ENCODE measurements around the gene PIEZO2.
"Not testable (repeated sequence)": the region's sequence is repeated elsewhere in the genome, so short reads cannot be mapped to it uniquely, and the experiment has no call there.

Gene PIEZO2

GRCh38 chr18:10858477-10858876 lies 290.9 kb downstream of the PIEZO2 start:
- H3K4me1 ChIP-seq (ENCODE audit: control insufficient read depth, insufficient read depth, low read length), result no peaks in the 10 kb centered on the region
- no CpG with 5 or more reads among the region's 4 CpGs for WGBS (ENCODE audit: insufficient coverage, insufficient read length)
- no peak overlapping the region for H3K27ac ChIP-seq (ENCODE audit: low read length)
- no peak for DNase-seq (ENCODE audit: low read depth, low spot score)
- H3K4me3 ChIP-seq (ENCODE audit: low read length), result no peak overlapping the region
- H3K36me3 ChIP-seq (ENCODE audit: control insufficient read depth, insufficient read depth, low read length), result no peaks in the 10 kb centered on the region
- H3K9me3 ChIP-seq (ENCODE audit: control insufficient read depth, insufficient read depth, low read length), result no peaks in the 10 kb centered on the region
- H3K27me3 ChIP-seq (ENCODE audit: control insufficient read depth, insufficient read depth, low read length), result no peaks in the 10 kb centered on the region

- H3K27me3 ChIP-seq (ENCODE audit: control insufficient read depth, insufficient read depth, low read length), result no peaks in the 10 kb centered on the region
- H3K27ac ChIP-seq (ENCODE audit: low read length), result no peak overlapping the region
- H3K36me3 ChIP-seq (ENCODE audit: control insufficient read depth, insufficient read depth, low read length), result no peaks in the 10 kb centered on the region
- no CpG with 5 or more reads among the region's 5 CpGs for WGBS (ENCODE audit: insufficient coverage, insufficient read length)
- H3K4me3 ChIP-seq (ENCODE audit: low read length), result no peak overlapping the region
- no peaks in the 10 kb centered on the region for H3K4me1 ChIP-seq (ENCODE audit: control insufficient read depth, insufficient read depth, low read length)
- no peaks in the 10 kb centered on the region for H3K9me3 ChIP-seq (ENCODE audit: control insufficient read depth, insufficient read depth, low read length)
- no peak for DNase-seq (ENCODE audit: low read depth, low spot score)
Measured at GRCh38 chr18:10856132-10856531, 293.2 kb downstream of the PIEZO2 start.

GRCh38 chr18:10852385-10853303 lies 296.7 kb downstream of the PIEZO2 start:
- no peak overlapping the region for H3K4me3 ChIP-seq (ENCODE audit: low read length)
- no peaks in the 10 kb centered on the region for H3K27me3 ChIP-seq (ENCODE audit: control insufficient read depth, insufficient read depth, low read length)
- H3K36me3 ChIP-seq (ENCODE audit: control insufficient read depth, insufficient read depth, low read length), result no peaks in the 10 kb centered on the region
- WGBS (ENCODE audit: insufficient coverage, insufficient read length), result no CpG with 5 or more reads among the region's 11 CpGs
- peaks cover 3% of the 10 kb centered on the region; the same call in 1 of the 2 replicates for H3K4me1 ChIP-seq (ENCODE audit: control insufficient read depth, insufficient read depth, low read length)
- no peak for DNase-seq (ENCODE audit: low read depth, low spot score)
- no peak overlapping the region for H3K27ac ChIP-seq (ENCODE audit: low read length)
- H3K9me3 ChIP-seq (ENCODE audit: control insufficient read depth, insufficient read depth, low read length), result no peaks in the 10 kb centered on the region

GRCh38 chr18:10851824-10852319 lies 297.5 kb downstream of the PIEZO2 start:
- Histone ChIP-seq H3K27ac (ENCODE audit: low read length) (no peak overlapping the region), H3K4me1 (ENCODE audit: control insufficient read depth, insufficient read depth, low read length) (peaks cover 3% of the 10 kb centered on the region; the same call in 1 of the 2 replicates), H3K36me3 (ENCODE audit: control insufficient read depth, insufficient read depth, low read length) (no peaks in the 10 kb centered on the region), H3K27me3 (ENCODE audit: control insufficient read depth, insufficient read depth, low read length) (no peaks in the 10 kb centered on the region), H3K9me3 (ENCODE audit: control insufficient read depth, insufficient read depth, low read length) (no peaks in the 10 kb centered on the region), H3K4me3 (ENCODE audit: low read length) (no peak overlapping the region)
- no CpG with 5 or more reads among the region's 3 CpGs for WGBS (ENCODE audit: insufficient coverage, insufficient read length)
- peak; percentile 9 for DNase-seq (ENCODE audit: low read depth, low spot score)

GRCh38 chr18:10850840-10851239 lies 298.5 kb downstream of the PIEZO2 start:
- H3K27ac ChIP-seq (ENCODE audit: low read length), result no peak overlapping the region
- no peak for DNase-seq (ENCODE audit: low read depth, low spot score)
- WGBS (ENCODE audit: insufficient coverage, insufficient read length), result no CpG with 5 or more reads among the region's 1 CpG

GRCh38 chr18:10850216-10850615 lies 299.2 kb downstream of the PIEZO2 start:
- H3K27ac ChIP-seq (ENCODE audit: low read length), result no peak overlapping the region
- no peak overlapping the region for H3K4me3 ChIP-seq (ENCODE audit: low read length)
- H3K9me3 ChIP-seq (ENCODE audit: control insufficient read depth, insufficient read depth, low read length), result no peaks in the 10 kb centered on the region
- no peak for DNase-seq (ENCODE audit: low read depth, low spot score)
- H3K4me1 ChIP-seq (ENCODE audit: control insufficient read depth, insufficient read depth, low read length), result peaks cover 3% of the 10 kb centered on the region; the same call in 1 of the 2 replicates
- WGBS (ENCODE audit: insufficient coverage, insufficient read length), result no CpG with 5 or more reads among the region's 7 CpGs
- H3K27me3 ChIP-seq (ENCODE audit: control insufficient read depth, insufficient read depth, low read length), result no peaks in the 10 kb centered on the region
- H3K36me3 ChIP-seq (ENCODE audit: control insufficient read depth, insufficient read depth, low read length), result no peaks in the 10 kb centered on the region

More at GRCh38 chr18:10850840-10851239, 298.5 kb downstream of the PIEZO2 start:
- Histone ChIP-seq H3K9me3 (ENCODE audit: control insufficient read depth, insufficient read depth, low read length) (no peaks in the 10 kb centered on the region), H3K27me3 (ENCODE audit: control insufficient read depth, insufficient read depth, low read length) (no peaks in the 10 kb centered on the region), H3K4me1 (ENCODE audit: control insufficient read depth, insufficient read depth, low read length) (peaks cover 3% of the 10 kb centered on the region; the same call in 1 of the 2 replicates), H3K4me3 (ENCODE audit: low read length) (no peak overlapping the region), H3K36me3 (ENCODE audit: control insufficient read depth, insufficient read depth, low read length) (no peaks in the 10 kb centered on the region)

GRCh38 chr18:10847907-10848306 lies 301.5 kb downstream of the PIEZO2 start:
- Histone ChIP-seq H3K27me3 (ENCODE audit: control insufficient read depth, insufficient read depth, low read length) (no peaks in the 10 kb centered on the region), H3K9me3 (ENCODE audit: control insufficient read depth, insufficient read depth, low read length) (no peaks in the 10 kb centered on the region), H3K4me1 (ENCODE audit: control insufficient read depth, insufficient read depth, low read length) (peaks cover 3% of the 10 kb centered on the region; the same call in 1 of the 2 replicates), H3K36me3 (ENCODE audit: control insufficient read depth, insufficient read depth, low read length) (no peaks in the 10 kb centered on the region), H3K4me3 (ENCODE audit: low read length) (no peak overlapping the region), H3K27ac (ENCODE audit: low read length) (no peak overlapping the region)
- WGBS (ENCODE audit: insufficient coverage, insufficient read length), result no CpG with 5 or more reads among the region's 6 CpGs
- no peak for DNase-seq (ENCODE audit: low read depth, low spot score)

- no peak overlapping the region for H3K4me3 ChIP-seq (ENCODE audit: low read length)
- H3K36me3 ChIP-seq (ENCODE audit: control insufficient read depth, insufficient read depth, low read length), result no peaks in the 10 kb centered on the region
- H3K9me3 ChIP-seq (ENCODE audit: control insufficient read depth, insufficient read depth, low read length), result no peaks in the 10 kb centered on the region
- H3K4me1 ChIP-seq (ENCODE audit: control insufficient read depth, insufficient read depth, low read length), result peaks cover 3% of the 10 kb centered on the region; the same call in 1 of the 2 replicates
- no peak overlapping the region for H3K27ac ChIP-seq (ENCODE audit: low read length)
- no CpG with 5 or more reads among the region's 8 CpGs for WGBS (ENCODE audit: insufficient coverage, insufficient read length)
- no peak for DNase-seq (ENCODE audit: low read depth, low spot score)
- H3K27me3 ChIP-seq (ENCODE audit: control insufficient read depth, insufficient read depth, low read length), result no peaks in the 10 kb centered on the region
Measured at GRCh38 chr18:10847408-10847790, 302.0 kb downstream of the PIEZO2 start.

- H3K4me1 ChIP-seq (ENCODE audit: control insufficient read depth, insufficient read depth, low read length), result peaks cover 3% of the 10 kb centered on the region; the same call in 1 of the 2 replicates
- WGBS (ENCODE audit: insufficient coverage, insufficient read length), result no CpG with 5 or more reads among the region's 6 CpGs
- no peaks in the 10 kb centered on the region for H3K9me3 ChIP-seq (ENCODE audit: control insufficient read depth, insufficient read depth, low read length)
- no peaks in the 10 kb centered on the region for H3K36me3 ChIP-seq (ENCODE audit: control insufficient read depth, insufficient read depth, low read length)
- no peak for DNase-seq (ENCODE audit: low read depth, low spot score)
- no peaks in the 10 kb centered on the region for H3K27me3 ChIP-seq (ENCODE audit: control insufficient read depth, insufficient read depth, low read length)
- H3K27ac ChIP-seq (ENCODE audit: low read length), result no peak overlapping the region
- H3K4me3 ChIP-seq (ENCODE audit: low read length), result no peak overlapping the region
Measured at GRCh38 chr18:10846657-10847407, 302.5 kb downstream of the PIEZO2 start.

- no CpG with 5 or more reads among the region's 2 CpGs for WGBS (ENCODE audit: insufficient coverage, insufficient read length)
- H3K27ac ChIP-seq (ENCODE audit: low read length); H3K4me3 ChIP-seq (ENCODE audit: low read length); H3K9me3 ChIP-seq (ENCODE audit: control insufficient read depth, insufficient read depth, low read length); H3K27me3 ChIP-seq (ENCODE audit: control insufficient read depth, insufficient read depth, low read length); H3K4me1 ChIP-seq (ENCODE audit: control insufficient read depth, insufficient read depth, low read length); DNase-seq (ENCODE audit: low read depth, low spot score); H3K36me3 ChIP-seq (ENCODE audit: control insufficient read depth, insufficient read depth, low read length): not testable (repeated sequence)
Measured at GRCh38 chr18:10846035-10846434, 303.3 kb downstream of the PIEZO2 start.

Data from iPS DF 6.9 (cell line).